ENCODE data around the gene AKIRIN1.
"Not testable (repeated sequence)": the region's sequence is repeated elsewhere in the genome, so short reads cannot be mapped to it uniquely, and the experiment has no call there.

AKIRIN1 gene

DNA sequence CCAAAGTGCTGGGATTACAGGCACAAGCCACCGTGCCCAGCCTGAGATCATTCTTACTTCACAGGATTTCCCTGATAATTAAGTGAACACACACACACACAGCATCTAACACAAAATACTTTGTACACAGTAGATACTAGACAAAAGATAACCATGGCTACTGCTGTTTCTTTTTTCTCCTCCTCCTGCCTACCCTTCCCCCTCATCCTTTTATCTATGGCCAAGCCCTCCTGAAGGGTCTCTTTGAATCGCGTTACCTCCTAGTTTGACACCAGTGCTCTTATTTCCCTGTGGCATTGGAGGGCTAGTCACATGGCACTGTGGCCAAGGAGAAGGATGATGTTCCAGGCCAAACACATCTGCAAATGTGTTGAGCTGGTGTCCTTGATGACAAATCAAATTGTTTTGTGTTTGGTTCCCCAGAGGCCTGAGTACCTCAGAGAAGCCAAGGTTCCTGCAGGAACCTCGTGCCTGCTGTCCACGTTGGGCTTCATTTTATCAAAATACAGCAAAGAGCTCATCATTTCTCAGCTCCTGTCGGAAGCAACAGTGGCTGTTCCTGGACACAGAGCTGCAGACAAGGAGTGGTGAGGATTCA, 55.6 kb downstream of the AKIRIN1 start:
- no peak for DNase-seq

DNA sequence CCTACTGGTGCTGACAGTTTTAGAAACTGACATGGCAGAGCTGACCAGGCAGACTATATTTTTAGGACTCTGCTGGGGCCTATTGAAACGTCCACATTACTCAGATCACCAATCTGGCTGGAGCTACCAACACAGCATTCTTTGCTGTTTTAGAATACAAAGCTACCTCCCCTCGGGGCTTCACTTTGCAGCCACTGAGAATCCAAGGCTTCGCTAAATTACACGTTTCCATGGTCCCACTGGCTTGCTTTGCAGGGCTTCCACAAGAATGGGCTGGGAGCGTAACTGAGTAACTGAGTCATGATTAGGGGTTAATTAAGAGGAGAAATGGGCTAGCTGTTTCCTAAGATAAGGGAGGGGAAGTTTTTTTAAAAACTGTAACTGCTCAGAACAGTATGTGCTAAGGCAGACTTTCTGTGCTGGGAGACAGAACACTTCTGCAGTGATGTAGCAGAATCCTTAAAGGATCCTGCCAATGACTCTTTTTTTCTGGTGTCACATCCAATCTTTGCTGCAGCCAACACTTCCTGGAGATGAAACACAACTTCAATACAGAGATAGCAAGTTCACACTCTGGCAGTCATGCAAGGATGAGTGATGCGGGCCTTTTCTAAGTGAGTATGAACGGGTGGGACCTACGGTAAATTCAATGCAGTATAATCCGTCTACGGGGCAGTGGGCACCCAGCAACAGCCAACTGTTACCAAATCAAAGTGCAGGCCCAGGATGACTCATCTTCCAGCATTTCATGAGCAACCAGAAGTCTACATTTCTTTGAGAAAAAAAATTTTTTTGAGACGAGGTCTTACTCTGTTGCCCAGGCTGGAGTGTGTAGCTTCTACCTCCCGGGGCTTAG, 56.5 kb downstream of the AKIRIN1 start:
- DNase-seq: no peak

DNA sequence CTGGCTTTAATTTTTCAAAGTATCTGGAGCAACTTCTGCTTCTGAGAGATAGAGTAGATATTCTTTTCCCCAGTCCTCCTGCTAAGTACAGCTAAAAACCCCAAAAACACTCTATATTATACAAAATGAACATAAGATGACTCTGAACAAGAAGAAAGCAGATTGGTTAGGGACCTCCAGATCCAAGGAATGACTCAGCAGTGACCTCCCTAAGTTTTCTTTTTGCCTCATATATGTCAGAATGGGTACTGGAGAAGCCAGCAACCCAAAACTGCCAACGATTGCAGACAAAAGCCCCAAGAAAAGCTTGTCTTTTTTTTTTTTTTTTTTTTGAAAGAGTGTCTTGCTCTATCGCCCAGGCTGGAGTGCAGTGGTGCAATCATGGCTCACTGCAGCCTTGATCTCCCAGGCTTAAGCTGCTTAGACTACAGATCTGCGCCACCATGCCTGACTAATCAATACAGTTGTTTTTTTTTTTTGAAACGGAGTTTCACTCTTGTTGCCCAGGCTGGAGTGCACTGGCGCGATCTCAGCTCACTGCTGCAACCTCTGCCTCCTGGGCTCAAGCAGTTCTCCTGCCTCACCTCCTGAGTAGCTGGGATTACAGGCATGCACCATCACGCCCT, 57.8 kb downstream of the AKIRIN1 start:
- no peak for DNase-seq

DNA sequence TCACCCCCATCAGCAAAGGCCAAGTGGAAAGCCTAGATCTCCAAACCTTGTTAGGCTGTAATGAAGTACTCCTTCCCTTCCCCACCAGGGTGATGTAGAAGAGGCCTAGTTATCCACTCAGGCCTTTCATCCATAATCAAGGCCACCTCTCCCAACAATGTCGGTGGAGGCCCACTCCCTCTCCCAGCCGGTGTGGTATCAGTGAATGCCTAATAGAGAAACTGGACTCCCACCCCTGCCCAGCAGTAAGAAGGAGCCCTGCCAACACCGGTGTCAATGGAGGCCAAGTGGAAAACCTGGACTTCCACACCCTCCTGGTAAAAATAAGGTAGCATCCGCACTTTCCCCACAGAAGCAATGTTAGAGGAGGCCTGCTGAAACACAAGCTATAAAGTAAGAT, 58.9 kb downstream of the AKIRIN1 start:
- no peak for DNase-seq

DNA sequence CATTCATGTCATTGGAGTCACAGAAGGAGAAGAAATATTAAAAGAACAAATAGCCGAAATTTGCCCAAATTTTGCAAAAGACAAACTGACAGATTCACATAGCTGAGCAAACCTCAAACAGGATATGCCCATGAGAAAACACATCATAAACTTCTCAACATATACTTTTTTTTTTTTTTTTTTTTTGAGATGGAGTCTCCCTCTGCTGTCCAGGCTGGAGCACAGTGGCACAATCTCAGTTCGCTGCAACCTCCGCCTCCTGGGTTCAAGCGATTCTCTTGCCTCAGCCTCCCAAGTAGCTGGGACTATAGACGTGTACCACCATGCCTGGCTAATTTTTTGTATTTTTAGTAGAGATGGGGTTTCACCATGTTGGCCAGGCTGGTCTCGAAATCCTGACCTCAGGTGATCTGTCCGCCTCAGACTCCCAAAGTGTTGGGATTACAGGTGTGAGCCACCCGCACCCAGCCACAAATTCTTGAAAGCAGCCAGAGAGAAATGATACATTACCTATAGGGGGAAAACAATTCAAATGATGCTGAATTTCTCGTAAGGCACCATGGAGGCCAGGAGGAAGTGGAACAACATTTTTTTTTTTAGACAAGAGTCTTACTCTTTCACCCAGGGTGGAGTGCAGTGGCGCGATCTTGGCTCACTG, 60.2 kb downstream of the AKIRIN1 start:
- not testable (repeated sequence) for DNase-seq

DNA sequence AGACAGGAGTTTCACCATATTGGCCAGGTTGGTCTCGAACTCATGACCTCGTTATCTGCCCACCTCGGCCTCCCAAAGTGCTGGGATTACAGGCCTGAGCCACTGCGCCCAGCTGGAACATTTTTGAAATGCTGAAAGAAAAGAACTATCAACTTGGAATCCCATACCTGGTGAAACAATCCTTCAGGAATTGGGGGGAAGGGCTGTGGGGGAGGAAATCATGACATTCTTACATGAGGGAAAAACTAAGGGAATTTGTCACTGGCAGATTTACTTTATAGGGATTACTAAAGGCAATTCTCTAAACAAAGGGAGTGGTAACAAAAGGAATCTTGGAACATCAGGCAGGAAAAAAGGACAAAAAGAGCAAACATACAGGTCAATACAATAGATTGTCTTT, 60.9 kb downstream of the AKIRIN1 start:
- no peak for DNase-seq

DNA sequence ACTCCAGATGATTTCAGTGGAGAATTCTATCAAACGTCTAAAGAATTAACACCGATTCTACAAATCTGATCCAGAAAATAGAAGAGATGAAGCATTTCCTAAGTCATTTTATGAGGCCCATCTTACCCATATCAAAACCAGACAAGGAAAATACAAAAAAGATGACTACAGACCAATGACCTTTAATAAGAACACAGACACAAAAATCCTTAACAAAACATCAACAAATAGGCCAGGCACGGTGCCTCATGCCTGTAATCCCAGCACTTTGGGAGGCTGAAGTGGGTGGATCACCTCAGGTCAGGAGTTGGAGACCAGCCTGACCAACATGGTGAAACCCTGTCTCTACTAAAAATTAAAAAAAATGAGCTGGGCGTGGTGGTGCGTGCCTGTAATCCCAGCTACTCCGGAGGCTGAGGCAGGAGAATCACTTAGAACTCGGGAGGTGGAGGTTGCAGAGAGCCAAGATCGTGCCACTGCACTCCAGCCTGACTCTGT, 64.2 kb downstream of the AKIRIN1 start:
- not testable (repeated sequence) for DNase-seq
